ENCODE results near the gene CERS2. TPM values are rescaled to one million over a fixed set of nuclear protein-coding genes. Genes with fewer than 3 reads are reported as not detected.

CERS2 gene
- total and polyA plus RNA-seq, 2 of the 13 experiments (the other 11 are each of a cell fraction or from before 2014, with no cell fraction given): 269 to 298 TPM

DNA sequence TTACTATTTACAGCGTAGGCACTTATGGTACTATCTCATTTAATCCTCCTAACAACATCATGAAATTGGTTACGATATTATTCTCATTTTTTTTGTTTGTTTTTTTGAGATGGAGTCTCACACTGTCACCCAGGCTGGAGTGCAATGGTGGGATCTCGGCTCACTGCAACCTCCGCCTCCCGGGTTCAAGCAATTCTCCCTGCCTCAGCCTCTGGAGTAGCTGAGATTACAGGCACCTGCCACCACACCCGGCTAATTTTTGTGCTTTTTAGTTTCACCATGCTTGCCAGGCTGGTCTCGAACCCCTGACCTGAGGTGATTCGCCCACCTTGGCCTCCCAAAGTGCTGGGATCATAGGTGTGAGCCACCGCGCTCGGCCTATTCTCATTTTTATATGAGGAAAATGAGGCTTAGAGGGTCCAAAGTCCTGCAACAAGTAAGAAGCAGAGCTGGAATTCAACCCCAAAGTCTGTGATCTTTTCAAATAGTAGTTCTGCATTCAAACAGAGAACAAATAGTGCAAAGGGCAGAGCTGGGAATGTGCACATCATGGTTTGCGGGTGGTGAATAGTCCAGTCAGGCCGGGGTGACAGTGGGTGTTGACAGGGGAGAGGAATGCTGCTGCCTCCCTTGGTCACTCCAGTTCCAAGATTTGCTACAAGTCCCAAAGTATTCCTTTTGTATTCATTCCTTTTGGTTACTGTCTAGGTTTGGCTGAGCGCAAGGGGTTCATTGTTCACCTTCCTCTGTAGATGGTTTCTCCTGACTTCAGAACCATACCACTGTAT is 38.2 kb upstream of the CERS2 start (continued):
- TF ChIP-seq HDAC1 (CRISPR knock-in tag; IDR thresholded peaks at IDR 0.05) (peak; percentile 86), HIVEP1 (CRISPR knock-in tag; IDR thresholded peaks at IDR 0.05) (no peak), THAP11 (CRISPR knock-in tag; IDR thresholded peaks at IDR 0.05) (peak; percentile 43), ZNF331 (CRISPR knock-in tag; IDR thresholded peaks at IDR 0.05) (peak; percentile 78; the same call in 1 of the 2 replicates), ZBTB3 (CRISPR knock-in tag; IDR thresholded peaks at IDR 0.05; ENCODE audit: borderline replicate concordance, low read depth) (peak; percentile 21; the same call in 1 of the 2 replicates), SNAPC2 (CRISPR knock-in tag; IDR thresholded peaks at IDR 0.05) (0 out of 2 replicates have a peak, but pooled peaks have one; percentile 37), SOX5 (CRISPR knock-in tag; IDR thresholded peaks at IDR 0.05; ENCODE audit: borderline replicate concordance) (peak; percentile 87), FOXP1 (IDR thresholded peaks at IDR 0.05) (peak; percentile 52; the same call in 1 of the 2 replicates), FOXP1 (CRISPR knock-in tag; IDR thresholded peaks at IDR 0.05) (no peak; the same call in 1 of the 2 replicates), JUND (CRISPR knock-in tag; IDR thresholded peaks at IDR 0.05) (no peak), SALL1 (CRISPR knock-in tag; IDR thresholded peaks at IDR 0.05) (peak; percentile 94), KMT2B (CRISPR knock-in tag; IDR thresholded peaks at IDR 0.05) (peak; percentile 56; the same call in 1 of the 2 replicates), RXRA (CRISPR knock-in tag; IDR thresholded peaks at IDR 0.05) (peak; percentile 84), RCOR2 (CRISPR knock-in tag; IDR thresholded peaks at IDR 0.05) (peak; percentile 81), ZNF670 (CRISPR knock-in tag; IDR thresholded peaks at IDR 0.05; ENCODE audit: borderline replicate concordance) (peak; percentile 82)
- TF ChIP-seq, protein P1, sequence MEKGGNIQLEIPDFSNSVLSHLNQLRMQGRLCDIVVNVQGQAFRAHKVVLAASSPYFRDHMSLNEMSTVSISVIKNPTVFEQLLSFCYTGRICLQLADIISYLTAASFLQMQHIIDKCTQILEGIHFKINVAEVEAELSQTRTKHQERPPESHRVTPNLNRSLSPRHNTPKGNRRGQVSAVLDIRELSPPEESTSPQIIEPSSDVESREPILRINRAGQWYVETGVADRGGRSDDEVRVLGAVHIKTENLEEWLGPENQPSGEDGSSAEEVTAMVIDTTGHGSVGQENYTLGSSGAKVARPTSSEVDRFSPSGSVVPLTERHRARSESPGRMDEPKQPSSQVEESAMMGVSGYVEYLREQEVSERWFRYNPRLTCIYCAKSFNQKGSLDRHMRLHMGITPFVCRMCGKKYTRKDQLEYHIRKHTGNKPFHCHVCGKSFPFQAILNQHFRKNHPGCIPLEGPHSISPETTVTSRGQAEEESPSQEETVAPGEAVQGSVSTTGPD (CRISPR knock-in tag; IDR thresholded peaks at IDR 0.05): no peak
- TF ChIP-seq, protein P2, sequence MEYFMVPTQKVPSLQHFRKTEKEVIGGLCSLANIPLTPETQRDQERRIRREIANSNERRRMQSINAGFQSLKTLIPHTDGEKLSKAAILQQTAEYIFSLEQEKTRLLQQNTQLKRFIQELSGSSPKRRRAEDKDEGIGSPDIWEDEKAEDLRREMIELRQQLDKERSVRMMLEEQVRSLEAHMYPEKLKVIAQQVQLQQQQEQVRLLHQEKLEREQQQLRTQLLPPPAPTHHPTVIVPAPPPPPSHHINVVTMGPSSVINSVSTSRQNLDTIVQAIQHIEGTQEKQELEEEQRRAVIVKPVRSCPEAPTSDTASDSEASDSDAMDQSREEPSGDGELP (IDR thresholded peaks at IDR 0.05; ENCODE audit: borderline replicate concordance, low read depth): peak; percentile 59; the same call in 1 of the 2 replicates
- TF ChIP-seq, protein P3, sequence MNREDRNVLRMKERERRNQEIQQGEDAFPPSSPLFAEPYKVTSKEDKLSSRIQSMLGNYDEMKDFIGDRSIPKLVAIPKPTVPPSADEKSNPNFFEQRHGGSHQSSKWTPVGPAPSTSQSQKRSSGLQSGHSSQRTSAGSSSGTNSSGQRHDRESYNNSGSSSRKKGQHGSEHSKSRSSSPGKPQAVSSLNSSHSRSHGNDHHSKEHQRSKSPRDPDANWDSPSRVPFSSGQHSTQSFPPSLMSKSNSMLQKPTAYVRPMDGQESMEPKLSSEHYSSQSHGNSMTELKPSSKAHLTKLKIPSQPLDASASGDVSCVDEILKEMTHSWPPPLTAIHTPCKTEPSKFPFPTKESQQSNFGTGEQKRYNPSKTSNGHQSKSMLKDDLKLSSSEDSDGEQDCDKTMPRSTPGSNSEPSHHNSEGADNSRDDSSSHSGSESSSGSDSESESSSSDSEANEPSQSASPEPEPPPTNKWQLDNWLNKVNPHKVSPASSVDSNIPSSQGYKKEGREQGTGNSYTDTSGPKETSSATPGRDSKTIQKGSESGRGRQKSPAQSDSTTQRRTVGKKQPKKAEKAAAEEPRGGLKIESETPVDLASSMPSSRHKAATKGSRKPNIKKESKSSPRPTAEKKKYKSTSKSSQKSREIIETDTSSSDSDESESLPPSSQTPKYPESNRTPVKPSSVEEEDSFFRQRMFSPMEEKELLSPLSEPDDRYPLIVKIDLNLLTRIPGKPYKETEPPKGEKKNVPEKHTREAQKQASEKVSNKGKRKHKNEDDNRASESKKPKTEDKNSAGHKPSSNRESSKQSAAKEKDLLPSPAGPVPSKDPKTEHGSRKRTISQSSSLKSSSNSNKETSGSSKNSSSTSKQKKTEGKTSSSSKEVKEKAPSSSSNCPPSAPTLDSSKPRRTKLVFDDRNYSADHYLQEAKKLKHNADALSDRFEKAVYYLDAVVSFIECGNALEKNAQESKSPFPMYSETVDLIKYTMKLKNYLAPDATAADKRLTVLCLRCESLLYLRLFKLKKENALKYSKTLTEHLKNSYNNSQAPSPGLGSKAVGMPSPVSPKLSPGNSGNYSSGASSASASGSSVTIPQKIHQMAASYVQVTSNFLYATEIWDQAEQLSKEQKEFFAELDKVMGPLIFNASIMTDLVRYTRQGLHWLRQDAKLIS (CRISPR knock-in tag; IDR thresholded peaks at IDR 0.05): 0 out of 2 replicates have a peak, but pooled peaks have one; percentile 52
- TF ChIP-seq, protein P4, sequence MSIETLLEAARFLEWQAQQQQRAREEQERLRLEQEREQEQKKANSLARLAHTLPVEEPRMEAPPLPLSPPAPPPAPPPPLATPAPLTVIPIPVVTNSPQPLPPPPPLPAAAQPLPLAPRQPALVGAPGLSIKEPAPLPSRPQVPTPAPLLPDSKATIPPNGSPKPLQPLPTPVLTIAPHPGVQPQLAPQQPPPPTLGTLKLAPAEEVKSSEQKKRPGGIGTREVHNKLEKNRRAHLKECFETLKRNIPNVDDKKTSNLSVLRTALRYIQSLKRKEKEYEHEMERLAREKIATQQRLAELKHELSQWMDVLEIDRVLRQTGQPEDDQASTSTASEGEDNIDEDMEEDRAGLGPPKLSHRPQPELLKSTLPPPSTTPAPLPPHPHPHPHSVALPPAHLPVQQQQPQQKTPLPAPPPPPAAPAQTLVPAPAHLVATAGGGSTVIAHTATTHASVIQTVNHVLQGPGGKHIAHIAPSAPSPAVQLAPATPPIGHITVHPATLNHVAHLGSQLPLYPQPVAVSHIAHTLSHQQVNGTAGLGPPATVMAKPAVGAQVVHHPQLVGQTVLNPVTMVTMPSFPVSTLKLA (IDR thresholded peaks at IDR 0.05): peak; percentile 35
